Mucosa of rectum (tissue), 2 donors: ENCODE measurements around the gene RNF167.
"Not testable (repeated sequence)": the region's sequence is repeated elsewhere in the genome, so short reads cannot be mapped to it uniquely, and the experiment has no call there.

Experiments used
- H3K27ac ChIP-seq, 2 donors: one replicate each; pipeline ENCODE4 v1.7.0; 2013; ENCODE audit warnings: inconsistent platforms in 2 of 2, low read depth in 2 of 2, low read length in 2 of 2
- H3K27me3 ChIP-seq, 2 donors: one replicate each; pipeline ENCODE4 v1.7.0; 2013; ENCODE audit warnings: low read length in 2 of 2; ENCODE audit not compliant: control insufficient read depth in 2 of 2, insufficient read depth in 2 of 2
- H3K36me3 ChIP-seq, 2 donors: one replicate each; pipeline ENCODE4 v1.7.0; 2013; ENCODE audit warnings: low read length in 2 of 2; ENCODE audit not compliant: control insufficient read depth in 2 of 2, insufficient read depth in 2 of 2
- H3K4me1 ChIP-seq, 2 donors: one replicate each; pipeline ENCODE4 v1.7.0; 2013; ENCODE audit warnings: low read length in 2 of 2, mild to moderate bottlenecking in 1 of 2; ENCODE audit not compliant: control insufficient read depth in 2 of 2, insufficient read depth in 2 of 2
- H3K4me3 ChIP-seq, 2 donors: one replicate each; pipeline ENCODE4 v1.7.0; 2013; ENCODE audit warnings: low read length in 2 of 2
- H3K9ac ChIP-seq, 2 donors: one replicate each; pipeline ENCODE4 v1.7.0; 2013; ENCODE audit warnings: low read length in 2 of 2, low read depth in 1 of 2, mild to moderate bottlenecking in 1 of 2
- H3K9me3 ChIP-seq, 2 donors: one replicate each; pipeline ENCODE4 v1.7.0; 2013; ENCODE audit warnings: low read length in 2 of 2; ENCODE audit not compliant: control insufficient read depth in 2 of 2
- donor health status: healthy.
- donor health status: Normal muscosa, but diverticular disease.

Gene RNF167

DNA sequence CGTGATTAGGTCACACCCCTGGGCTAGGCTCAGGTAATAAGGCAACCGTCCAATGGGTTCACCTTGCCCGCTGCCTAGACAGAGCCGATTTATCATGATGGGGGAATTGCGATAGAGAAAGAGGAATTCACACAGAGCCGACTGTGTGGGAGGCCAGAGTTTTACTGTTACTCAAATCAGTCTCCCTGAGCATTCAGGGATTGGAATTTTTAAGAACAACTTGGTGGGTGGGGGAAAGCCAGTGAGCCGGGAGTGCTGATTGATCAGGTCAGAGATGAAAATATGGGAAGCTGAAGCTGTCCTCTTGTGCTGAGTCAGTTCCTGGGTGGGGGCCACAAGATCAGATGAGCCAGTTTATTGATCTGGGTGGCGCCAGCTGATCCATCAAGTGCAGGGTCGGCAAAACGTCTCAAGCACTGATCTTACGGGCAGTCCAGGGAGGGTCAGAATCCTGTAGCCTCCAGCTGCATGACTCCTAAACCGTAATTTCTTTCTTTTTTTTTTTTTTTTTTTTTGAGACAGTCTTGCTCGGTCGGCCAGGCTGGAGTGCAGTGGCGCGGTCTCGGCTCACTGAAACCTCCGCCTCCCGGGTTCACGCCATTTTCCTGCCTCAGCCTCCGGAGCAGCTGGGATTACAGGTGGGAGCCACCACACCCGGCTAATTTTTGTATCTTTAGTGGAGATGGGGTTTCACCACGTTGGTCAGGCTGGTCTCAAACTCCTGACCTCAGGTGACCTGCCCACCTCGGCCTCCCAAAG lies 13.3 kb upstream of the RNF167 start:
- H3K27me3 ChIP-seq, H3K4me3 ChIP-seq, H3K9me3 ChIP-seq, H3K36me3 ChIP-seq, H3K9ac ChIP-seq, H3K27ac ChIP-seq, H3K4me1 ChIP-seq: not testable (repeated sequence)

- peaks cover under 1% of the 10 kb centered on the region in 2 donors for H3K4me1 ChIP-seq
- no peak overlapping the region for H3K9ac ChIP-seq
- no peak overlapping the region for H3K4me3 ChIP-seq
- H3K27me3 ChIP-seq, result no peaks in the 10 kb centered on the region
- H3K36me3 ChIP-seq, result no peaks in the 10 kb centered on the region
- no peaks in the 10 kb centered on the region for H3K9me3 ChIP-seq
- no peak overlapping the region for H3K27ac ChIP-seq
Measured at GRCh38 chr17:4928881-4929280, 11.2 kb upstream of the RNF167 start.

DNA sequence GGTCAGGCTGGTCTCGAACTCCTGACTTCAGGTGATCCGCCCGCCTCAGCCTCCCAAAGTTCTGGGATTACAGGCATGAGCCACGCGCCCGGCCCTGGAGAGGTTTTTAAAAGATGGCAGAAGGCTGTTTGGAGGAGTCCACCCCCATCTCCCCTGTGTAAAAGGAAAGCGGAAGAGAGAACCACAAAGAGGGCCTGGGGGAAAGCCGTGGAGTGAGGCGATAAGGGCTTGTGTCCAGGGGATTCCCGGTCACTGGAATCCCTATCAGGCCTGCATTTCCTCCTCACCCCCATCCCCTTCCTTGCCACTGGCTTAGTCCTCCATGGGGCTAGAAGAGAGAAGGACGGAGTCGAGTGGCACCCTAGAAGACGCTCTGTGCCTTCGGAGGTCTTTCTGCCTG lies 8.1 kb upstream of the RNF167 start, which contains the start of gene GP1BA:
TSS of gene GP1BA (plus strand) at position 315 of the 400 bp plus-strand sequence. CDS start 328 bp downstream, outside the sequence.
- H3K27ac ChIP-seq, result no peak within 1 kb of the TSS
- peaks cover 7 to 9% of the 10 kb centered on the region in 2 donors for H3K4me1 ChIP-seq
- H3K27me3 ChIP-seq, result no peaks in the 10 kb centered on the region
- no peaks in the 10 kb centered on the region for H3K9me3 ChIP-seq
- H3K4me3 ChIP-seq, result no peak within 1 kb of the TSS
- H3K36me3 ChIP-seq, result peaks cover 3 to 10% of the 10 kb centered on the region in 2 donors
- H3K9ac ChIP-seq, result no peak within 1 kb of the TSS

DNA sequence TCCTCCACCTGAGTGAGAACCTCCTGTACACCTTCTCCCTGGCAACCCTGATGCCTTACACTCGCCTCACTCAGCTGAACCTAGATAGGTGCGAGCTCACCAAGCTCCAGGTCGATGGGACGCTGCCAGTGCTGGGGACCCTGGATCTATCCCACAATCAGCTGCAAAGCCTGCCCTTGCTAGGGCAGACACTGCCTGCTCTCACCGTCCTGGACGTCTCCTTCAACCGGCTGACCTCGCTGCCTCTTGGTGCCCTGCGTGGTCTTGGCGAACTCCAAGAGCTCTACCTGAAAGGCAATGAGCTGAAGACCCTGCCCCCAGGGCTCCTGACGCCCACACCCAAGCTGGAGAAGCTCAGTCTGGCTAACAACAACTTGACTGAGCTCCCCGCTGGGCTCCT lies 7.3 kb upstream of the RNF167 start:
- Histone ChIP-seq H3K4me3 (no peak overlapping the region), H3K4me1 (peaks cover 7 to 9% of the 10 kb centered on the region in 2 donors), H3K36me3 (peaks cover 10 to 16% of the 10 kb centered on the region in 2 donors), H3K9ac (no peak overlapping the region), H3K27ac (no peak overlapping the region), H3K27me3 (no peaks in the 10 kb centered on the region), H3K9me3 (no peaks in the 10 kb centered on the region)

DNA sequence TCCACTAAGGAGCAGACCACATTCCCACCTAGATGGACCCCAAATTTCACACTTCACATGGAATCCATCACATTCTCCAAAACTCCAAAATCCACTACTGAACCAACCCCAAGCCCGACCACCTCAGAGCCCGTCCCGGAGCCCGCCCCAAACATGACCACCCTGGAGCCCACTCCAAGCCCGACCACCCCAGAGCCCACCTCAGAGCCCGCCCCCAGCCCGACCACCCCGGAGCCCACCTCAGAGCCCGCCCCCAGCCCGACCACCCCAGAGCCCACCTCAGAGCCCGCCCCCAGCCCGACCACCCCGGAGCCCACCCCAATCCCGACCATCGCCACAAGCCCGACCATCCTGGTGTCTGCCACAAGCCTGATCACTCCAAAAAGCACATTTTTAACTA lies 6.4 kb upstream of the RNF167 start:
- Histone ChIP-seq H3K9ac (peak overlapping the region in 1 of 2 donors; percentile 41), H3K36me3 (peaks cover 16 to 24% of the 10 kb centered on the region in 2 donors), H3K4me3 (peak overlapping the region in 1 of 2 donors; percentile 22), H3K27ac (no peak overlapping the region), H3K9me3 (no peaks in the 10 kb centered on the region), H3K4me1 (peaks cover 14 to 16% of the 10 kb centered on the region in 2 donors), H3K27me3 (no peaks in the 10 kb centered on the region)

DNA sequence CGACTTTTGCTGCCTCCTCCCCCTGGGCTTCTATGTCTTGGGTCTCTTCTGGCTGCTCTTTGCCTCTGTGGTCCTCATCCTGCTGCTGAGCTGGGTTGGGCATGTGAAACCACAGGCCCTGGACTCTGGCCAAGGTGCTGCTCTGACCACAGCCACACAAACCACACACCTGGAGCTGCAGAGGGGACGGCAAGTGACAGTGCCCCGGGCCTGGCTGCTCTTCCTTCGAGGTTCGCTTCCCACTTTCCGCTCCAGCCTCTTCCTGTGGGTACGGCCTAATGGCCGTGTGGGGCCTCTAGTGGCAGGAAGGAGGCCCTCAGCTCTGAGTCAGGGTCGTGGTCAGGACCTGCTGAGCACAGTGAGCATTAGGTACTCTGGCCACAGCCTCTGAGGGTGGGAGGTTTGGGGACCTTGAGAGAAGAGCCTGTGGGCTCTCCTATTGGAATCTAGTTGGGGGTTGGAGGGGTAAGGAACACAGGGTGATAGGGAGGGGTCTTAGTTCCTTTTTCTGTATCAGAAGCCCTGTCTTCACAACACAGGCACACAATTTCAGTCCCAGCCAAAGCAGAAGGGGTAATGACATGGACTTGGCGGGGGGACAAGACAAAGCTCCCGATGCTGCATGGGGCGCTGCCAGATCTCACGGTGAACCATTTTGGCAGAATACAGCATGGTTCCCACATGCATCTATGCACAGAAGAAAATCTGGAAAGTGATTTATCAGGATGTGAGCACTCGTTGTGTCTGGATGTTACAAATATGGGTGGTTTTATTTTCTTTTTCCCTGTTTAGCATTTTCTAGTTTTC lies 5.7 kb upstream of the RNF167 start:
- H3K4me1 ChIP-seq, result peaks cover 21 to 23% of the 10 kb centered on the region in 2 donors
- peaks cover 16 to 24% of the 10 kb centered on the region in 2 donors for H3K36me3 ChIP-seq
- H3K27ac ChIP-seq, result no peak overlapping the region
- peak overlapping the region; percentile 22 for H3K4me3 ChIP-seq
- no peaks in the 10 kb centered on the region for H3K9me3 ChIP-seq
- no peaks in the 10 kb centered on the region for H3K27me3 ChIP-seq
- peak overlapping the region in 1 of 2 donors; percentile 41 for H3K9ac ChIP-seq

DNA sequence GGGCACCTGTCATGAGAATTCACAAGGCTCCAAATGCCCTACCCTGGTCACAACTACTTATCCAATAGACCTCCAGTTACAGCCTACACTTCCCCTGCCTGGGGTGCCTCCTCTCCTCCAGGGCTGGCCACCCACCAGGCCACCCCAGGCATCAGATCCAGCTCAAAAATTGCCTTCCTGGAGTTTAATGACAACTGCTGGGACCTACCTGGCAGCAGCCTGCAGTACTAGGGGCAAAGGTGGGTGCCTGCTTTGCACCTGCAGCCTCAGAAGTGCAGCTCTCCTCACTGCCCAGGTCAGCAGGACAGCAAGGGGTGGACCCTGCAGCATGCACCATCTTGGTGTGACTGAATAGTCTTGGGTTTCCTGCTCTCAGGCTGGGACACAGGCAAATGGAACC lies 4.4 kb upstream of the RNF167 start:
- Histone ChIP-seq H3K27ac (no peak overlapping the region), H3K9ac (no peak overlapping the region), H3K4me1 (peaks cover 22 to 23% of the 10 kb centered on the region in 2 donors), H3K36me3 (peaks cover 16 to 24% of the 10 kb centered on the region in 2 donors), H3K27me3 (no peaks in the 10 kb centered on the region), H3K4me3 (no peak overlapping the region), H3K9me3 (no peaks in the 10 kb centered on the region)

- no peaks in the 10 kb centered on the region for H3K27me3 ChIP-seq
- no peak overlapping the region for H3K9ac ChIP-seq
- H3K4me3 ChIP-seq, result no peak overlapping the region
- H3K9me3 ChIP-seq, result no peaks in the 10 kb centered on the region
- peaks cover 16 to 24% of the 10 kb centered on the region in 2 donors for H3K36me3 ChIP-seq
- H3K4me1 ChIP-seq, result peaks cover 29 to 30% of the 10 kb centered on the region in 2 donors
- no peak overlapping the region for H3K27ac ChIP-seq
Measured at GRCh38 chr17:4936436-4936835, 3.6 kb upstream of the RNF167 start.

DNA sequence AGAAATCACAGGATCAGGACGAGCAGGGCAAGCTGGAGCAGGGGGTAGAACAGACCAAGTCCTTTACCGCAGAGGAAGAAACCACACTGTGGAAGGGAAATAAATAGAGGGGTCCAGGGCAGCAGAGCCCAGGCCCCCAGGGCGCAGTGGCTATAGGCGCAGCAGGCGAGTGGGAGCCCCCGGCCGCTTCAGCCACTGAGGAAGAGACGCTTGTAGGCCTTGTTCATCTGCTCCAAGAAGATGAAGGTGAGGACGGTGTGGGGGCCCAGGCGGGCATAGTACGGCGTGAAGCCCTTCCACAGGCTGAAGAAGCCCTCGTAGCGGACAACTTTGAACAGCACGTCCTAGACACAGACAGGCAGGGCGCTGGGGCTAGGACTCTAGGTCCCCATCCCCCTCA lies 2.5 kb upstream of the RNF167 start:
- no peak overlapping the region for H3K4me3 ChIP-seq
- no peak overlapping the region for H3K9ac ChIP-seq
- no peaks in the 10 kb centered on the region for H3K27me3 ChIP-seq
- H3K27ac ChIP-seq, result no peak overlapping the region
- H3K36me3 ChIP-seq, result peaks cover 23 to 26% of the 10 kb centered on the region in 2 donors
- H3K4me1 ChIP-seq, result peaks cover 32% of the 10 kb centered on the region in 2 donors
- H3K9me3 ChIP-seq, result no peaks in the 10 kb centered on the region

DNA sequence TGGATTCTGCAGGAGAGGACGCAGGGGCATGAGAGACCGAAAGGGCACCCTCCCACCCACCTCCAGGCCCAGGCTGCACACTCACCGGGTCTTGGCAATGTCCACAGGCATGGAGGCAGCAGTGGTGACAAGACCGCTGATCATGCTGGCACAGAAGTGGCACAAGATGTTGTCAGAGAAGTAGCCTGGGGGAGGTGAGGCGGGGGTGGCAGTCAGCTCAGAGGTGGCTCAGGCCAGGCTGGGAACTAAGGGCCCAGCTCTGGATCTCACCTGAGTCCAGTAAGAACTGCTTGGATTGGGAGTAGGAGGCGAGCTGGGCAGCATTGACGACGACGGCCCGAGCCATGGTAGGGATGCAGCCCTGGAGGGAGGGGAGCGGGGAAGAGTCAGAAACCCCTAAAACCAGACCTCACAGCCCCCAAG lies 2.0 kb upstream of the RNF167 start:
- peaks cover 27 to 32% of the 10 kb centered on the region in 2 donors for H3K36me3 ChIP-seq
- H3K9ac ChIP-seq, result peak overlapping the region in 1 of 2 donors; percentile 92
- H3K27me3 ChIP-seq, result no peaks in the 10 kb centered on the region
- H3K27ac ChIP-seq, result peak overlapping the region in 1 of 2 donors; percentile 89
- H3K4me1 ChIP-seq, result peaks cover 32% of the 10 kb centered on the region in 2 donors
- H3K4me3 ChIP-seq, result peak overlapping the region; percentile 79 to 87
- no peaks in the 10 kb centered on the region for H3K9me3 ChIP-seq
